ENCODE results near the gene ZNF610.
"Not testable (repeated sequence)": the region's sequence is repeated elsewhere in the genome, so short reads cannot be mapped to it uniquely, and the experiment has no call there.

ZNF610 gene

DNA sequence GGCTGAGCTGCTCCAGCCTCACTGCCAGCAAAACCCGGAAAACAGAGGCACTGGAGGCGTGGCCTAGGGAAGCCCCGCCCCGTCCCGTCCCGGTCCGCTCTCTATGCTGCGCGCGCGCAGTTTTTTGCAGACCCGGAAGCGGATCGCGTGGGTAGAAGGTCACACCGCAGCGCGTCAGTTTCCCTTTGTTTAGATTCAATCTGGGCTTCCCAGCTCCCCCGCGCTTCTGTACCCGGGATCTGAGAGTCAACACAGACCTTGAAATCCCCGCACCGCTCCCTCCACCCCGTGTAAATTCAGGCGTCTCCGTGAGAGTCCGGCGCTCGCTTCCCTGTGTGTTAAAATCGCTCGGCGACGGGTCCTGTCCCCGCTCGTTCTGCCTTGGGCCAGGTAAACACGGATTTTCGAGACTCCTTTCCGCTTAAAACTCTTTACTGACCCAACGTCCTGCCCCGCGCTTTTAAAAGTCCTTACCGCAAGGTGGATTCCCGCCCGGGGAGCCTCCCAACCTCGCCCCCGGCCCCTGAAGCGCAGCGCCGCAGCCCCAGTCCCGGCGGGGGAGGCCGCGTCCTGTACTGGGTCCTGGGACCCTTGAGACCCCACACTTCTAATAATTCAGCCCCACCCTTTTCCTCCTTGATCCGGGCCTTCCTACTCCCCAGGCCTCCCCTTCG lies at the start of gene ZNF610:
TSS of gene ZNF610 (plus strand) at position 127 of the 674 bp plus-strand sequence. CDS start 12,930 bp downstream, outside the sequence.
- H3K9ac ChIP-seq (ENCODE audit: low read depth in 1 of 2, low read length in 2 of 2) = peak within 1 kb of the TSS; percentile 78 to 82
- H3K27ac ChIP-seq (ENCODE audit: low read depth, low read length) = peak within 1 kb of the TSS; percentile 17
- H3K4me3 ChIP-seq (ENCODE audit: low read depth in 1 of 2, low read length in 2 of 2) = peak within 1 kb of the TSS; percentile 85 to 91
- H3K36me3 ChIP-seq (ENCODE audit: control insufficient read depth in 1 of 2, insufficient read depth in 2 of 2, low read length in 2 of 2) = peaks cover 0 to 3% of the 10 kb centered on the region in 2 donors
- H3K4me1 ChIP-seq (ENCODE audit: control insufficient read depth in 1 of 2, insufficient read depth in 2 of 2, low read length in 2 of 2) = peaks cover 0 to 6% of the 10 kb centered on the region in 2 donors
- H3K27me3 ChIP-seq (ENCODE audit: control insufficient read depth in 1 of 2, insufficient read depth in 2 of 2, low read length in 2 of 2) = no peaks in the 10 kb centered on the region
- H3K9me3 ChIP-seq (ENCODE audit: control insufficient read depth in 1 of 2, low read length in 2 of 2) = peaks cover 27 to 31% of the 10 kb centered on the region in 2 donors

DNA sequence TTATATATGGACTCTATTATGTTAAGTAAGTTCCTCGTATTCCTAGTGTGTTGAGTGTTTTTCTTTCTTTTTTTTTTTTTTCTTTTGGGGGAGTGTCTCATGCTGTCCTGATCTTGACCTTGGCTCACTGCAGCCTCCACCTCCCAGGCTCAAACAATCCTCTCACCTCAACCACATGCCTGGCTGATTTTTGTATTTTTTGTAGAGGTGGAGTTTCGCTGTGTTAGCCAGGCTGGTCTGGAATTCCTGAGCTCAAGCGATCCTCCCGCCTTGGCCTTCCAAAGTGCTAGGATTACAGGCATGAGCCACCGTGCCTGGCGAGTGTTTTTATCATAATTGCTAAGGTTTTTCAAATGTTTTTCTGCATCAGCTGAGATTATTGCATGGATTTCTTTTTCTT lies 49.8 kb upstream of the ZNF610 start:
- no peak overlapping the region for H3K9ac ChIP-seq (ENCODE audit: low read depth in 1 of 2, low read length in 2 of 2)
- H3K27me3 ChIP-seq (ENCODE audit: control insufficient read depth in 1 of 2, insufficient read depth in 2 of 2, low read length in 2 of 2) = no peaks in the 10 kb centered on the region
- H3K27ac ChIP-seq (ENCODE audit: low read depth, low read length) = no peak overlapping the region
- no peaks in the 10 kb centered on the region for H3K4me1 ChIP-seq (ENCODE audit: control insufficient read depth in 1 of 2, insufficient read depth in 2 of 2, low read length in 2 of 2)
- H3K4me3 ChIP-seq (ENCODE audit: low read depth in 1 of 2, low read length in 2 of 2) = no peak overlapping the region
- H3K36me3 ChIP-seq (ENCODE audit: control insufficient read depth in 1 of 2, insufficient read depth in 2 of 2, low read length in 2 of 2) = peaks cover 43 to 76% of the 10 kb centered on the region in 2 donors
- H3K9me3 ChIP-seq (ENCODE audit: control insufficient read depth in 1 of 2, low read length in 2 of 2) = peaks cover 22 to 42% of the 10 kb centered on the region in 2 donors

DNA sequence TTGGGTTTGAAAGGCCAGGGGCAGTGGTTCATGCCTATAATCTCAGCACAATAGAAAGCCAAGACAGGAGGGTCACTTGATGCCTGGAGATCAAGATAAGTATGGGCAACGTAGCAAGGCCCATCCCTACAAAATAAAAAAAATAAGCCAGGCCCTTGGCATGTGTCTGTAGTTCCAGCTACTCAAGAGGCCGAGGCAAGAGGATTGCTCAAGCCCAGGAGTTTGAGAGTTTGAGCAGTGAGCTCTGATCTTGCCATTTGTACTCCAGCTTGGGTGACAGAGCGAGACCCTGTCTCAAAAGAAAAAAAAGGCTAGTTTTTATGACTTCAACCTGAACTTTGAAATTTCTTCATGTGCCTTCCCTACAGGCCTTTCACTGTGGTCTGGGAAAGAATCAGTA lies 44.3 kb upstream of the ZNF610 start:
- no peaks in the 10 kb centered on the region for H3K27me3 ChIP-seq (ENCODE audit: control insufficient read depth in 1 of 2, insufficient read depth in 2 of 2, low read length in 2 of 2)
- no peak overlapping the region for H3K4me3 ChIP-seq (ENCODE audit: low read depth in 1 of 2, low read length in 2 of 2)
- no peak overlapping the region for H3K27ac ChIP-seq (ENCODE audit: low read depth, low read length)
- no peak overlapping the region for H3K9ac ChIP-seq (ENCODE audit: low read depth in 1 of 2, low read length in 2 of 2)
- peaks cover 4% of the 10 kb centered on the region in 2 donors for H3K4me1 ChIP-seq (ENCODE audit: control insufficient read depth in 1 of 2, insufficient read depth in 2 of 2, low read length in 2 of 2)
- H3K9me3 ChIP-seq (ENCODE audit: control insufficient read depth in 1 of 2, low read length in 2 of 2) = peaks cover 14 to 31% of the 10 kb centered on the region in 2 donors
- H3K36me3 ChIP-seq (ENCODE audit: control insufficient read depth in 1 of 2, insufficient read depth in 2 of 2, low read length in 2 of 2) = peaks cover 26 to 37% of the 10 kb centered on the region in 2 donors

DNA sequence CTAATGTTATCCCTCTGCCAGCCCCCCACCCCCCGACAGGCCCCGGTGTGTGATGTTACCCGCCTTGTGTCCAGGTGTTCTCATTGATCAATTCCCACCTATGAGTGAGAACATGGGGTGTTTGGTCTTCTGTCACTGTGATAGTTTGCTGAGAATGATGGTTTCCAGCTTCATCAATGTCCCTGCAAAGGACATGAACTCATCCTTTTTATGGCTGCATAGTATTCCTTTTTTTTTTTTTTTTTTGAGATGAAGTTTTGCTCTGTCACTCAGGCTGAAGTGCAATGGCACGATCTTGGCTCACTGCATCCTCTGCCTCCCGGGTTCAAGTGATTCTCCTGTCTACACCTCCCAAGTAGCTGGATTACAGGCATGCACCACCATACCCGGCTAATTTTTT lies 43.1 kb upstream of the ZNF610 start:
- not testable (repeated sequence) for H3K4me3 ChIP-seq (ENCODE audit: low read depth in 1 of 2, low read length in 2 of 2); H3K4me1 ChIP-seq (ENCODE audit: control insufficient read depth in 1 of 2, insufficient read depth in 2 of 2, low read length in 2 of 2); H3K27me3 ChIP-seq (ENCODE audit: control insufficient read depth in 1 of 2, insufficient read depth in 2 of 2, low read length in 2 of 2); H3K9ac ChIP-seq (ENCODE audit: low read depth in 1 of 2, low read length in 2 of 2); H3K27ac ChIP-seq (ENCODE audit: low read depth, low read length)
- peaks cover 22 to 35% of the 10 kb centered on the region in 2 donors for H3K36me3 ChIP-seq (ENCODE audit: control insufficient read depth in 1 of 2, insufficient read depth in 2 of 2, low read length in 2 of 2)
- H3K9me3 ChIP-seq (ENCODE audit: control insufficient read depth in 1 of 2, low read length in 2 of 2) = peaks cover 14 to 31% of the 10 kb centered on the region in 2 donors

DNA sequence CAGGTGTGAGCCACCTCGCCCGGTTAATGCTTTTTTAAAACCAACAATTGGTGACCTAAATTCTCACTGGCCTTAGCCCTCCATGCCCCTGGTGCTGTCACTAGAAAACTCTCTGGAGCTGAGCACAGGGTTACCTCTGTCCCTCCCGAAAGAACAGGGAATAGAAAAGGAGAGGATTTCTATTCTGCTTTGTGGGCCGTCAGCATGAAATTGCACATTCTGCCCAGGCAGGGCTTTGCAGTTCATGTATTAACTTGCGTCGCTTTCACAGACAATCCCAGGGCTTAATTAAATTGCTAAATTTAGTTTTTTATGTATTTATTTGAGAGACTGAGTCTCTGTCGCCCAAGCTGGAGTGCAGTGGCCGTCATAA lies 39.7 kb upstream of the ZNF610 start:
- Histone ChIP-seq H3K36me3 (ENCODE audit: control insufficient read depth in 1 of 2, insufficient read depth in 2 of 2, low read length in 2 of 2) (peaks cover 11 to 27% of the 10 kb centered on the region in 2 donors), H3K4me1 (ENCODE audit: control insufficient read depth in 1 of 2, insufficient read depth in 2 of 2, low read length in 2 of 2) (peaks cover 4% of the 10 kb centered on the region in 2 donors), H3K27me3 (ENCODE audit: control insufficient read depth in 1 of 2, insufficient read depth in 2 of 2, low read length in 2 of 2) (no peaks in the 10 kb centered on the region), H3K9ac (ENCODE audit: low read depth in 1 of 2, low read length in 2 of 2) (peak overlapping the region; percentile 64 to 74), H3K4me3 (ENCODE audit: low read depth in 1 of 2, low read length in 2 of 2) (peak overlapping the region; percentile 79 to 85), H3K27ac (ENCODE audit: low read depth, low read length) (no peak overlapping the region), H3K9me3 (ENCODE audit: control insufficient read depth in 1 of 2, low read length in 2 of 2) (peaks cover 16 to 17% of the 10 kb centered on the region in 2 donors)

DNA sequence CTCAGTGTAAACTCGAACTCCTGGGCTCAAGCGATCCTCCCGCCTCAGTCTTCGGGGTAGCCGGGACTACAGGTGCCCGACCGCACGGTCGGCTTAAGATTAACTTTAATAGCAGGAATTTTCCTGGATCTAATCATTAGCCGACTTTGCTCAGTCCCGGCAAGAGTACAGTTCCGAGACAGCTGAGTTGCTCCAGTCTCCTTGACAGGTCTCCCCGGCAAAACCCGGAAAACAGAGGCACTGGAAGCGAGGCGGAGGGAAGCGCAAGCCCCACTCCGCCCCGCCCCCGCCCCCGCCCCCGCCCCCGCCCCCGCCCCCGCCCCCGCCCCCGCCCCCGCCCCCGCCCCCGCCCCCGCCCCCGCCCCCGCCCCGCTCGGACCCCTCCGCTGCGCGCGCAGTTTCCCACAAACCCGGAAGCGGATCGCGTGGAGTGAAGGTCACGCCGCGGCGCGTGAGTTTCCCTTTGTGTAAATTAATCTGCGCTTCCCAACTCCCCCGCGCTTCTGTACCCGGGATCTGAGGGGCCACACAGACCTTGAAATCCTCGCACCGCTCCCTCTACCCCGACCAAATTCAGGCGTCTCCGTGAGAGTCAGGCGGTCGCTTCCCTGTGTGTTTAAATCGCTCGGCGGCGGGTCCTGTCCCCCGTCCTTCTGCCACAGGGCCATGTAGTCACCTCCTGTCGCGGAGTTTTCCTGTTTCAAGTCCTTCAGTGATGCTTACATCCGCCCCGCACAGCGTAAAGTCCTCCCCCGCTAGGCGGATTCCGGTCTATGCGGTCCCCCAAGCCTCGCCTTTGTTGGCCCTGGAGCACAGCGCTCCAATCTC lies 39.1 kb upstream of the ZNF610 start, which contains the start of gene ZNF480:
TSS of gene ZNF480 (plus strand) at position 397 of the 828 bp plus-strand sequence. CDS start 3,244 bp downstream, outside the sequence.
- Histone ChIP-seq H3K36me3 (ENCODE audit: control insufficient read depth in 1 of 2, insufficient read depth in 2 of 2, low read length in 2 of 2) (peaks cover 10 to 28% of the 10 kb centered on the region in 2 donors), H3K27me3 (ENCODE audit: control insufficient read depth in 1 of 2, insufficient read depth in 2 of 2, low read length in 2 of 2) (no peaks in the 10 kb centered on the region), H3K4me3 (ENCODE audit: low read depth in 1 of 2, low read length in 2 of 2) (peak within 1 kb of the TSS; percentile 91 to 98), H3K9me3 (ENCODE audit: control insufficient read depth in 1 of 2, low read length in 2 of 2) (peaks cover 14 to 19% of the 10 kb centered on the region in 2 donors), H3K27ac (ENCODE audit: low read depth, low read length) (peak within 1 kb of the TSS; percentile 84), H3K4me1 (ENCODE audit: control insufficient read depth in 1 of 2, insufficient read depth in 2 of 2, low read length in 2 of 2) (peaks cover 4% of the 10 kb centered on the region in 2 donors), H3K9ac (ENCODE audit: low read depth in 1 of 2, low read length in 2 of 2) (peak within 1 kb of the TSS; percentile 88 to 91)

DNA sequence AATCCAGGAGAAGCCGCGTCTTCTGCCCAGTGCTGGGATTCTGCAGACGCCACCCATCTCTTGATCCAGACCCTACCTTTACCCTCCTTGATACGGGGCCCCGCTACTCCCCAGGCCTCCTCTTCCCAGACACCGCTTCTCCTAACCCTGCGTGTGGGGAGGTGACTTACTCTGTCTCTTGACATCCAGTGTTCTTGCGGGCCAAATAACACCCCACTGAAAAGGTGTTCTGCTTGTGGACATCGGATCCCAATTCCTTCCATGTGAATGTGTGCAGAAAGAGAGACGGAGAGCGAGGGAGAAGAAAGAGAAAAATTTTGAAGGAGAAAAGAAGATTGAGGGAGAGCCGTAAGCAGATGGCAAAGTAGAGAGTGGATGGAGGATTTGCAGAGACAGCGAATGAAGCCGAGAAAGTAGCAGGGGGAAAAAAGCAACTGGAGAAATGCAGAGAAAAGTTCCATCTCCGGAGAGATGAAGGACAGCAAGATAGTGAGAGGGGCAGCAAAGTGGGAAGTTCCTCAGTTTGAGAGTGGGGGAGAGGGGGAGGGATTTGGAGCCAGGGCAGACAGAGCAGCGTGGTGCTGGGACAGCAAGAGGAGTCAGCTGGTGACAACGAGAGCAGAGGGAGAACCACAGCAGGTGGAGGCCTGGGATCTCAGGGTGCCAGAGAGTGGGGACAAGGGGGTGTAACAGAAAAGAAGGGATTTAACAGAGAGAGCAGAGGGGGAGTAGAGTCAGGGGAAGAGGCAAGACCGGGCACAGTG lies 38.3 kb upstream of the ZNF610 start:
- H3K4me3 ChIP-seq (ENCODE audit: low read depth in 1 of 2, low read length in 2 of 2) = peak overlapping the region; percentile 91 to 98
- peak overlapping the region; percentile 88 to 91 for H3K9ac ChIP-seq (ENCODE audit: low read depth in 1 of 2, low read length in 2 of 2)
- H3K9me3 ChIP-seq (ENCODE audit: control insufficient read depth in 1 of 2, low read length in 2 of 2) = peaks cover 16 to 25% of the 10 kb centered on the region in 2 donors
- no peaks in the 10 kb centered on the region for H3K27me3 ChIP-seq (ENCODE audit: control insufficient read depth in 1 of 2, insufficient read depth in 2 of 2, low read length in 2 of 2)
- peaks cover 9 to 33% of the 10 kb centered on the region in 2 donors for H3K36me3 ChIP-seq (ENCODE audit: control insufficient read depth in 1 of 2, insufficient read depth in 2 of 2, low read length in 2 of 2)
- H3K4me1 ChIP-seq (ENCODE audit: control insufficient read depth in 1 of 2, insufficient read depth in 2 of 2, low read length in 2 of 2) = peaks cover 4% of the 10 kb centered on the region in 2 donors
- no peak overlapping the region for H3K27ac ChIP-seq (ENCODE audit: low read depth, low read length)

DNA sequence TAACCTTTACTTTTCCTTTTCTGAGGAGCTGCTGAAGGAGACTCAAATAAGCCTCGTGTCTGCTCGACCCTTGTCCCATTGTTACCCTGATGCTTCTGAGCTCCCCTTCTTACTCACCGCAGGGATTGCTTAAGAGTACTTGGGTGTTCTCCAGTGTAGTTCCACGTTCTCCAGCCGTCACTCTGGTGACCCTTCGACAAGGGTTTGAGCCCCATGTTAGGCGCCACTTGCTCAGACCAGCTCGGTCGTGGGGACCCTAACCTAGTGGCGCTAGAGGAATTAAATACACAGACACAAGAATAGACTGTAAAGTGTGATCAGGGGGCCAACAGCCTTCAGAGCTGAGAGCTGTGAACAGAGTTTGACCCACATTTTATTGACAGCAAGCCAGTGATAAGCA lies 28.8 kb upstream of the ZNF610 start:
- Histone ChIP-seq H3K4me3 (ENCODE audit: low read depth in 1 of 2, low read length in 2 of 2) (peak overlapping the region in 1 of 2 donors; percentile 55), H3K9me3 (ENCODE audit: control insufficient read depth in 1 of 2, low read length in 2 of 2) (peaks cover 62 to 73% of the 10 kb centered on the region in 2 donors), H3K4me1 (ENCODE audit: control insufficient read depth in 1 of 2, insufficient read depth in 2 of 2, low read length in 2 of 2) (no peaks in the 10 kb centered on the region), H3K27ac (ENCODE audit: low read depth, low read length) (no peak overlapping the region), H3K36me3 (ENCODE audit: control insufficient read depth in 1 of 2, insufficient read depth in 2 of 2, low read length in 2 of 2) (peaks cover 49 to 83% of the 10 kb centered on the region in 2 donors), H3K9ac (ENCODE audit: low read depth in 1 of 2, low read length in 2 of 2) (no peak overlapping the region), H3K27me3 (ENCODE audit: control insufficient read depth in 1 of 2, insufficient read depth in 2 of 2, low read length in 2 of 2) (no peaks in the 10 kb centered on the region)

DNA sequence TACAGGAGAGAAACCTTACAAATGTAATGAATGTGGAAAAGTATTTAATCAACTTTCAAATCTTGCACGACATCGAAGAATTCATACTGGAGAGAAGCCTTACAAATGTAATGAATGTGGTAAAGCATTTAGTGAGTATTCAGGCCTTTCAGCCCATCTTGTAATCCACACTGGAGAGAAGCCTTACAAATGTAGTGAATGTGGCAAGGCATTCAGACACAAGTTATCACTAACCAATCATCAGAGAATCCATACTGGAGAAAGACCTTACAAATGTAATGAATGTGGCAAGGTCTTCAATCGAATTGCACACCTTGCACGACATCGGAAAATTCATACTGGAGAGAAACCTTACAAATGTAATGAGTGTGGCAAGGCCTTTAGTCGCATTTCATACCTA lies 13.6 kb upstream of the ZNF610 start:
- Histone ChIP-seq H3K27ac (ENCODE audit: low read depth, low read length) (no peak overlapping the region), H3K27me3 (ENCODE audit: control insufficient read depth in 1 of 2, insufficient read depth in 2 of 2, low read length in 2 of 2) (no peaks in the 10 kb centered on the region), H3K9ac (ENCODE audit: low read depth in 1 of 2, low read length in 2 of 2) (no peak overlapping the region), H3K4me3 (ENCODE audit: low read depth in 1 of 2, low read length in 2 of 2) (peak overlapping the region; percentile 43 to 53), H3K36me3 (ENCODE audit: control insufficient read depth in 1 of 2, insufficient read depth in 2 of 2, low read length in 2 of 2) (peaks cover 43 to 53% of the 10 kb centered on the region in 2 donors), H3K9me3 (ENCODE audit: control insufficient read depth in 1 of 2, low read length in 2 of 2) (peaks cover 90 to 95% of the 10 kb centered on the region in 2 donors), H3K4me1 (ENCODE audit: control insufficient read depth in 1 of 2, insufficient read depth in 2 of 2, low read length in 2 of 2) (no peaks in the 10 kb centered on the region)

Measured in duodenal mucosa (tissue), 2 donors.